Inflammatory macrophage treated with lipopolysaccharide for 4 hours (primary cell): Measurements from ENCODE around the gene NRG3.
"Not testable (repeated sequence)": the region's sequence is repeated elsewhere in the genome, so short reads cannot be mapped to it uniquely, and the experiment has no call there.

Experiments used
- DNase-seq: peaks from one replicate; pipeline ENCODE4 v3.0.0-alpha.2; 2020

Gene NRG3

DNA sequence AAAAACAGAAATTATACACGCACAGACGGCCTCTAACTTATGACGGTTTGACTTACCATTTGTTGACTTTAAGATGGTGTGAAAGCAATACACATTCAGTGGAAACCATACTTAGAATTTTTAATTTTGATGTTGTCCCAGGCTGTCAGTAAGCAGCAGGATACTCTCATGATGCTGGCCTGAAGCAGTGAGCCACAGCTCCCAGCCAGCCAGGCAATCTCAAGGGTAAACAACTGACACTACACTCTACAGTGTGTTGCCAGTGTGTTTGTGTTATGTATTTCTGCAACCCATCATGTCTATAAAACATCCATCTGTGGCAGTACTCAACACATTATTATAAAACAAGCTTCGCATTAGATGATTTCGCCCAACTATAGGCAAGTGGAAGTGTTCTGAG, 747.5 kb downstream of the NRG3 start:
- DNase-seq = no peak

DNA sequence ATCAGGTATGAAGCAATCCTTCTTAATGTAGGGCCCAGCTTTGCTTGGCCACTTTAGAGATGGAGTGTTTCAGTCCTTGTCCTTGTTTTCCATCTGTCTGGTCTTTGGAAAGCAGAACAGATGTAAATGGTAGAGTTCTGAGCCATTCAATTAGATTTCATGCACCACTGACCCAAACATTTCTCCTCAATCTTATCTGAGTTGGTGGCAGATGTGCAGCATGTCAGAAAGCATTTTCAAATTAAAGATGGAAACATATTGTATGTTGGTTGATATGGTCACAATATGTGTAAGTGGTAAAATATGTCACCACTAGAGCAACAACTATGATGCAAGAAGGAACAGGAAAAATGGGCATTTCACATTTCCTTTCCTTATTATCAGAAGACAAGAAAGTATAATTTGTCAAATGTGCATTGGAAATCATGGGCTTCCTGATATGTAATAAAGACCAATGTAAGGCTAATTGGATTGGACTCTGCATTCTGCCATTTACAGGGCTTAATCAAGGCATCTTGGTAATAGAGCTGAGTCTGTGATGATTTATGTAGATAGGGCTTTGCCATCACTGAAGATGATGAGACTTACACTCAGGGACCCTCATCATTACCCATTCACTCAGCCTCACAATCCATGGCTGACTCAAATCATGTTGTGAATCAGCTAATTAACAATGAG, 750.7 kb downstream of the NRG3 start:
- DNase-seq = no peak

- no peak for DNase-seq
Measured at GRCh38 chr10:82628373-82628772, 753.4 kb downstream of the NRG3 start.

DNA sequence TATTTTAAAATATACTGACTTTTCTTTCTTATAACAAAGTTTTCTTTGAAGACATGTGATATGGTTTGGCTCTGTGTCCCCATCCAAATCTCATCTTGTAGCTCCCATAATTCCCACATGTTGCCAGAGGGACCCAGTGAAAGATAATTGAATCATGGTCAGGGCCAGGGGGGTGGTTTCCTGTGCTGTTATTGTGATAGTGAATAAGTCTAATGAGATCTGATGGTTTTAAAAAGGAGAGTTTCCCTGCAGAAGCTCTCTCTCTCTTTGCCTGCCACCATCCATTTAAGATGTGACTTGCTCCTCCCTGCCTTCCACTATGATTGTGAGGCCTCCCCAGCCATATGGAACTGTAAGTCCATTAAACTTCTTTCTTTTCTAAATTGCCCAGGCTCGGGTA, 768.1 kb downstream of the NRG3 start:
- DNase-seq = no peak

GRCh38 chr10:82643601-82644000, 768.6 kb downstream of the NRG3 start:
- no peak for DNase-seq

GRCh38 chr10:82645221-82645620, 770.2 kb downstream of the NRG3 start:
- no peak for DNase-seq

DNA sequence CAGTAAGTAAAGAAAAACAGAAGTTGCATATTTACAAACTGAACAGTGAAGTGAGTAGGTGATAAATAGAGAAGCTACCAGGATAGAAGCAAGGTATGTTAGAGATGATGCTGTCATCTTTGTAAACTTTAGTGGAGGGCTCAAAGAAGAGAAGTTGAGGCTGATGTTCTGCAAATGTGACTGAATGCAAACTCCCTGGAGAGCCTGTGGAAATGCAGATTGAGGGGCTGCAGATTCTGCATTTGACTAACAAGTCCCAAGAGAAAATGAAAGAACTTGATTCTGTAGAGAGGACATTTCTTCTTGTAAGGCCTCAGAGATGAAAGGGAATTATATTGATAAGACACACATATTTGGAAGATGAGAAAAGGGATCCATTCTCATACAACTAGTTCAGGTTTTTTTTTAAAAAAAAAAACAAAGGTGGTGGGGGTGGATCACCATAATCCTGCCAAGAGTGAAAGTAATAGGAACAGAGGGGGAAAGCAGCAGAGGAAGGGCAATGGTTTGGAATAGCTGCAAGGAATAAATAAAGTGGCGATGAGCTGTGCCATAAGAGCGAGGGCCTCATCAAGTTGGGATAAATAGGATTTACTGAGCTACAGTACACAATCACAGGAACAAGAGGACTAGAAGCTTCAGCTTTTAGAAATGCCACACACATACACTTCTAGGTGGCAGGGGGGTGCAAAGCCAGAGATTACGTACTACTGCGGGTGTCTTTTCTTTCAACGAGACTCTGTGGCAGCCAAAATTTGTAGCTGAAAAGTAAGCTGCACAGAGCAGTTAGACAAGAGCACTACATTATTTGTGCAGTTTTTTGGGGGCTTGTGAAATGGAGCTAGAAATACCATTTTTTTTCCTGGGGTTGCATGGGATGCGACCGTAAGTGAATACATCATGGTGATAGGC, 778.5 kb downstream of the NRG3 start:
- DNase-seq = no peak

DNA sequence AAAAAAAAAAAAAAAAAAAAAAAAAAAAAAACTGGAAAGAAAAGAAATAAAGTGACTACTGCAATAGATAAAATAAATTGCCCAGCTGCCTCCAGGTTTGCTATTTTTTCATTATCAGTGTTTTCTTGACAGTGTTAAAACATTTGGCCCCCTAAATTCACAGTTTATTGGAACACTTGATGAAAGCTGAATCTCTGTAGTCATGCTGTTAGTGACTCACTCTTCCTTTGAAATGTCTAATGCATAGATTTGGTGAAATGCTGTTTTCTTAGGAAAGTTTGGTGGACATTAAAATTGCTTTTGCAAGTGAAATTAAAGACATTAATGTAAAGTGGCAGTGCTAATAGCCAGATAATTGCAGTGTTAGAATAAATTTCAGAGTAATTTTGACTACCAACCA, 785.2 kb downstream of the NRG3 start:
- DNase-seq = no peak

DNA sequence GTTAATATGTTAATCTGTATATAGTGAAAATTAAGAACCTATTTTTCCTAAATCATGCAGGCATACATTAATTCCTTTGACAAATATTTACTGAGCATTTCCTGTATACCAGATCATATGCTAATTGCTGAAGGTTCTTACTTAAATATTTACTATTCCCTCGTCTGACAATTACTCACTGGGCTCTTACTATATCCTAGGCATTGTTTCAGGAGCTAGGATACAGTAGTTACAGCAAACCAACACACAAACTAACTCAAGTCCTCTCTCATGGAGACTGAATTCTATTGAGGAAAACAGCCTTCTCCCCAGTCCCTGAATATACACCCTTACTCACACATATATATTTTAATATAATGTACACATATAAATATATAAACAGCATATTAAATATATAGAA, 786.0 kb downstream of the NRG3 start:
- DNase-seq = no peak

- no peak for DNase-seq
Measured at GRCh38 chr10:82661701-82662100, 786.7 kb downstream of the NRG3 start.

- DNase-seq = no peak
Measured at GRCh38 chr10:82668221-82668895, 793.4 kb downstream of the NRG3 start.

GRCh38 chr10:82674036-82674435, 799.0 kb downstream of the NRG3 start:
- DNase-seq = no peak

DNA sequence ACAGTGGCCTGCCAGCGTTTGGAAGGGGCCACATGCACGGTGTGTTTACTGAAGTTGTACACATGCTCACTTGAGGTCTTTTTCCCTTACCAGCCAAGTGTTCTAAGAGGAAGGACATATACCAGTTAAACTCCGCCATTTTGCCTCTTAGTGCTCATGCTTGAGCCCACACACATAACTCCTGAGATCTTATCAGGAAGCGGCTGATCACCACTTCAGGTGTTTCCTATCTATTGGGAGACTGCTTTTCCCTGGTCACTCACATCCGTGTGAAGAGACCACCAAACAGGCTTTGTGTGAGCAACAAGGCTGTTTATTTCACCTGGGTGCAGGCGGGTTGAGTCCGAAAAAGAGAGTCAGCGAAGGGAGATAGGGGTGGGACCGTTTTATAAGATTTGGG, 802.9 kb downstream of the NRG3 start:
- DNase-seq = not testable (repeated sequence)

DNA sequence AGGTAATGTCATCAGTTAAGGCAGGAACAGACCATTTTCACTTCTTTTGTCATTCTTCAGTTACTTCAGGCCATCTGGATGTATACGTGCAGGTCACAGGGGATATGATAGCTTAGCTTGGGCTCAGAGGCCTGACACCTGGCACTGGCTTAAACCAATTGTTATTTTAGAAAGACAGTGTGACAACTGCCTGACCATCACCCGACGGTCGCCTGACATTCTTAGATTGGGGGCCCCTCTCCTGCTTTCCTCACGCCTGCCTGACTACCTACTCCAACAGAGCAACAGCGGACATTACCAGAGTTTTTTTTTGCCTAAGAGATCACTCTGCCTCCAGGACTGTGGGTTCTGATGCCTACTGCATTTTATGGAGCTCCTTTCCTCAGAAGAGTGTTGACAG, 803.5 kb downstream of the NRG3 start:
- not testable (repeated sequence) for DNase-seq

DNA sequence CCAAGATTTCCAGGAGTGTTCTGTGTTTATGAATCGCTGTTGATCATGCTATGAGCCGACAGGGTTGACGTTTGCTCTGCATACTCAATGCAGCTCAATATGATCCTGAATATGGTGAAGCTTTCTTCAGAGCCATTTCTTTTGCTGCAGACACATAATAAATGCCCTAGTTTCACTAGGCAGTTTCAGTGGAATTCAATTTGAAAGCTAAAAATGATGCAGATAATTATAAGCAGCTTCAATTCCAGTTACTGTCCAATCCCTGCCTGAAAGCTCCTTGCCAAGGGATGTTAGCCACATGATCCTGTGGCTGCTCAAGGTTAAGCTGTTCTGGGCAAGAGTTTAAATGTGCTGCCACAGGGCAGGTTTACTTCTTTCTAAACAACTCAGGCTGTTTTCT, 805.6 kb downstream of the NRG3 start:
- no peak for DNase-seq

DNA sequence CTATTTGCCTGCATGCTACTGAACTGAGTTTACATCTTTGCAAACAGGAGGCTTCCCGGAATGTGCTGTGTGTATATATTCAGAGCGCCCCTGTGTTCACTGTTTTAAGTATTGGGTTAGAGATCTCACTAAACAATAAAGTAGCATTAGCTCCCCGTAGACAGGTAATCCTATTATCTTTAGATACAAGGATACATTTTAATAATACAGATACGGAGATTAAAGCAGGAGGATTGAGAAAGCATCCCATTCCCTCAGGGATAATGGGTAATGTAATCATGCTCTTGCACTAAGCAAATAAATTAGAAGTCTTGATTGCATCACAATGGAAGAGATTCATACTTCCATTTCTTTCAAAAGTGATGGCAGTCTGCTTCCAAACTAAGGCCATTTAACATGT, 809.0 kb downstream of the NRG3 start:
- no peak for DNase-seq

DNA sequence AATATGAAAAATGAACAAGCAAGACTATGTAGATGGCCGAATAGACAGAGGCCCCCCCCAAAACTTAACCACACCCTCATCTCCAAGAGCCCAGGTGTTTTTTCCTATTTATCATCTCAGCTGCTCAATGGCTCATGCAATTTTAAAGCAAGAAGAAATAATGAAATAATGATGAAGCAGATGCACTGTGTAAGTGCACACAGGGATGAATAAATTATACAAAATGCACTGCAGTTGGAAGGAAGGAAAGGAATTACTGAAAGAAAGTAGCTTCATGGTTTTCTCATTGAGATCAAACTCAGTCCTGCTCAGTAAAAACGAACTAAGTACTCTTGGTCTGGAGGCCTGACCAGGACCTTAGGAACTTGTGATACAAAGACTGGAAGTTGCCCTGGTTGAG, 810.1 kb downstream of the NRG3 start:
- DNase-seq = no peak

GRCh38 chr10:82691211-82691610, 816.2 kb downstream of the NRG3 start:
- DNase-seq = no peak

- DNase-seq = no peak
Measured at GRCh38 chr10:82692458-82692857, 817.5 kb downstream of the NRG3 start.

- DNase-seq = no peak
Measured at GRCh38 chr10:82721831-82722230, 846.8 kb downstream of the NRG3 start.

GRCh38 chr10:82722273-82722672, 847.3 kb downstream of the NRG3 start:
- DNase-seq = no peak

GRCh38 chr10:82736305-82736704, 861.3 kb downstream of the NRG3 start:
- no peak for DNase-seq

- DNase-seq = no peak
Measured at GRCh38 chr10:82737549-82737948, 862.6 kb downstream of the NRG3 start.

DNA sequence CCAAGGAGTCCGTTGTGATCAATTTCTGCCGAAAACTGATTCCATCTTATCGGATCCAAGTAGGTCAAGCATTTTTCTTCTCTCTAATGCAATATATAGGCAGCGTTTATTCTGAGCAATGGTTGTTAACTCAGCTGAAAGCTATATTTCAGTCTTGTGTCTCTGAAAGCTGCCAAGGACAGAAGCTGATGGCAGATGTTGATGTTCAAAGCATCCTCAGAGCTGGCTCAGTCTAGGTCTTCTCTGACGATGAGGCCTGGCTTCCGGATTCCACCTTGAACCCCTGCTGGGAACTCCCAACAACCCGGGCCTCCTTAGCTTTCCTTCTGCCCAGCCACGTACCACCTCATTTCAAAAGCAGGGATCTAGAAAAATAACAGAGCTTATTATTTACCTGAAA, 863.6 kb downstream of the NRG3 start:
- no peak for DNase-seq
